HepG2 (cell line): Measurements from ENCODE around the gene ANAPC1. TPM values are rescaled to one million over a fixed set of nuclear protein-coding genes. Genes with fewer than 3 reads are reported as not detected.

Experiments
- HOXA3 ChIP-seq: sonication (generic); formaldehyde crosslinking; IDR thresholded peaks from 2 replicates; pipeline ENCODE4 v1.5.0; 2020; ENCODE audit warnings: missing genetic modification reagents
- ISL2 ChIP-seq: sonication (generic); formaldehyde crosslinking; IDR thresholded peaks from 2 replicates; pipeline ENCODE4 v1.5.0; 2020; ENCODE audit warnings: missing genetic modification reagents
- TRIM22 ChIP-seq: fragments of 450-650 bp; IDR thresholded peaks from 2 replicates; pipeline ENCODE4 v1.6.1; 2017
- U2AF2 ChIP-seq: fragments of 200-400 bp; formaldehyde crosslinking; IDR thresholded peaks from 2 replicates; pipeline ENCODE4 v1.6.1; 2017; ENCODE audit warnings: low read depth, mild to moderate bottlenecking, low read length
- UBTF ChIP-seq: sonication (generic); formaldehyde crosslinking; IDR thresholded peaks from 2 replicates; pipeline ENCODE4 v1.4.0; 2020; ENCODE audit warnings: mild to moderate bottlenecking, missing genetic modification reagents
- ZNF280B ChIP-seq: sonication (generic); formaldehyde crosslinking; IDR thresholded peaks from 2 replicates; pipeline ENCODE4 v1.5.0; 2020; ENCODE audit warnings: missing genetic modification reagents, mild to moderate bottlenecking, borderline replicate concordance
- ZNF382 ChIP-seq: sonication (generic); formaldehyde crosslinking; IDR thresholded peaks from 2 replicates; pipeline ENCODE4 v1.5.0; 2020; ENCODE audit warnings: missing genetic modification reagents, mild to moderate bottlenecking, borderline replicate concordance
- ZSCAN12 ChIP-seq: sonication (generic); formaldehyde crosslinking; IDR thresholded peaks from 2 replicates; pipeline ENCODE4 v1.9.0; 2021; ENCODE audit warnings: mild to moderate bottlenecking, missing genetic modification reagents
- ZSCAN22 ChIP-seq: sonication (generic); formaldehyde crosslinking; IDR thresholded peaks from 2 replicates; pipeline ENCODE4 v1.4.0; 2020; ENCODE audit warnings: mild to moderate bottlenecking, missing genetic modification reagents
- ZUFSP ChIP-seq: sonication (generic); formaldehyde crosslinking; IDR thresholded peaks from 2 replicates; pipeline ENCODE4 v1.9.0; 2021; ENCODE audit warnings: missing genetic modification reagents, mild to moderate bottlenecking, borderline replicate concordance
- polyA plus RNA-seq, 8 experiments: library from polyadenylated mRNA; depleted of rRNA in 3 of 8; stranded (reverse) in 7 of 8; unstranded in 1 of 8; fragments of >200 nt; fragmentation: Illumina TruSeq in 4 of 8; extraction: Trizol in 4 of 8; gene quantifications; 2 replicates each; pipeline versions ENCODE4 v1.2.1 to v1.2.3, GENCODE V29; 2011 to 2016; ENCODE audit warnings: low read depth in 4 of 8, missing spikeins in 1 of 8, mixed read lengths in 1 of 8; ENCODE audit not compliant: insufficient read depth in 1 of 8
- total RNA-seq, 5 experiments: library from RNA; depleted of rRNA; stranded (reverse); fragments of >200 nt; fragmentation: Illumina TruSeq; extraction: Trizol; gene quantifications; 2 replicates each; pipeline ENCODE4 v1.2.3, GENCODE V29; 2016; ENCODE audit warnings: low read depth in 1 of 5
- TF ChIP-seq, protein P1 (sequence below): sonication (generic); formaldehyde crosslinking; IDR thresholded peaks from 2 replicates; pipeline ENCODE4 v1.4.0; 2020; ENCODE audit warnings: missing genetic modification reagents
- TF ChIP-seq, protein P2 (sequence below), 2 experiments: fragments of 450-650 bp in 1 of 2; sonication (generic) in 1 of 2; formaldehyde crosslinking; IDR thresholded peaks; 2 replicates each; pipeline versions ENCODE4 v1.5.0 to v1.8.0; 2020 to 2022; ENCODE audit warnings: mild to moderate bottlenecking in 1 of 2, missing genetic modification reagents in 1 of 2
- TF ChIP-seq, protein P3 (sequence below): IDR thresholded peaks from 2 replicates; pipeline ENCODE4 v1.4.0; 2020; ENCODE audit warnings: mild to moderate bottlenecking, missing genetic modification reagents

The ANAPC1 gene
- total and polyA plus RNA-seq, 2 of the 13 experiments (the other 11 are each of a cell fraction or from before 2014, with no cell fraction given): 50.0 to 89.7 TPM

GRCh38 chr2:111897924-111898702 is 14.1 kb upstream of the ANAPC1 start, which contains the start of gene MERTK (continued):
- TF ChIP-seq TRIM22: no peak
- TF ChIP-seq, protein P1, sequence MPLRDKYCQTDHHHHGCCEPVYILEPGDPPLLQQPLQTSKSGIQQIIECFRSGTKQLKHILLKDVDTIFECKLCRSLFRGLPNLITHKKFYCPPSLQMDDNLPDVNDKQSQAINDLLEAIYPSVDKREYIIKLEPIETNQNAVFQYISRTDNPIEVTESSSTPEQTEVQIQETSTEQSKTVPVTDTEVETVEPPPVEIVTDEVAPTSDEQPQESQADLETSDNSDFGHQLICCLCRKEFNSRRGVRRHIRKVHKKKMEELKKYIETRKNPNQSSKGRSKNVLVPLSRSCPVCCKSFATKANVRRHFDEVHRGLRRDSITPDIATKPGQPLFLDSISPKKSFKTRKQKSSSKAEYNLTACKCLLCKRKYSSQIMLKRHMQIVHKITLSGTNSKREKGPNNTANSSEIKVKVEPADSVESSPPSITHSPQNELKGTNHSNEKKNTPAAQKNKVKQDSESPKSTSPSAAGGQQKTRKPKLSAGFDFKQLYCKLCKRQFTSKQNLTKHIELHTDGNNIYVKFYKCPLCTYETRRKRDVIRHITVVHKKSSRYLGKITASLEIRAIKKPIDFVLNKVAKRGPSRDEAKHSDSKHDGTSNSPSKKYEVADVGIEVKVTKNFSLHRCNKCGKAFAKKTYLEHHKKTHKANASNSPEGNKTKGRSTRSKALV (CRISPR knock-in tag): 0 out of 2 replicates have a peak, but pooled peaks have one; percentile 57
- no peak for TF ChIP-seq ZNF382
- TF ChIP-seq ZSCAN22 (CRISPR knock-in tag): no peak
- no peak for TF ChIP-seq ZUFSP (CRISPR knock-in tag)
- no peak for TF ChIP-seq U2AF2
- TF ChIP-seq ISL2 (CRISPR knock-in tag): peak; percentile 74; the same call in 1 of the 2 replicates
- TF ChIP-seq ZSCAN12: peak; percentile 88
- TF ChIP-seq HOXA3: peak; percentile 89
- peak; percentile 97 for TF ChIP-seq UBTF
- peak; percentile 87 for TF ChIP-seq ZNF280B
- TF ChIP-seq, protein P2, sequence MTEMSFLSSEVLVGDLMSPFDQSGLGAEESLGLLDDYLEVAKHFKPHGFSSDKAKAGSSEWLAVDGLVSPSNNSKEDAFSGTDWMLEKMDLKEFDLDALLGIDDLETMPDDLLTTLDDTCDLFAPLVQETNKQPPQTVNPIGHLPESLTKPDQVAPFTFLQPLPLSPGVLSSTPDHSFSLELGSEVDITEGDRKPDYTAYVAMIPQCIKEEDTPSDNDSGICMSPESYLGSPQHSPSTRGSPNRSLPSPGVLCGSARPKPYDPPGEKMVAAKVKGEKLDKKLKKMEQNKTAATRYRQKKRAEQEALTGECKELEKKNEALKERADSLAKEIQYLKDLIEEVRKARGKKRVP (CRISPR knock-in tag; IDR thresholded peaks at IDR 0.05): peak in 1 of 2 experiments; percentile 35; a peak in 2 of 4 replicates
- TF ChIP-seq, protein P3, sequence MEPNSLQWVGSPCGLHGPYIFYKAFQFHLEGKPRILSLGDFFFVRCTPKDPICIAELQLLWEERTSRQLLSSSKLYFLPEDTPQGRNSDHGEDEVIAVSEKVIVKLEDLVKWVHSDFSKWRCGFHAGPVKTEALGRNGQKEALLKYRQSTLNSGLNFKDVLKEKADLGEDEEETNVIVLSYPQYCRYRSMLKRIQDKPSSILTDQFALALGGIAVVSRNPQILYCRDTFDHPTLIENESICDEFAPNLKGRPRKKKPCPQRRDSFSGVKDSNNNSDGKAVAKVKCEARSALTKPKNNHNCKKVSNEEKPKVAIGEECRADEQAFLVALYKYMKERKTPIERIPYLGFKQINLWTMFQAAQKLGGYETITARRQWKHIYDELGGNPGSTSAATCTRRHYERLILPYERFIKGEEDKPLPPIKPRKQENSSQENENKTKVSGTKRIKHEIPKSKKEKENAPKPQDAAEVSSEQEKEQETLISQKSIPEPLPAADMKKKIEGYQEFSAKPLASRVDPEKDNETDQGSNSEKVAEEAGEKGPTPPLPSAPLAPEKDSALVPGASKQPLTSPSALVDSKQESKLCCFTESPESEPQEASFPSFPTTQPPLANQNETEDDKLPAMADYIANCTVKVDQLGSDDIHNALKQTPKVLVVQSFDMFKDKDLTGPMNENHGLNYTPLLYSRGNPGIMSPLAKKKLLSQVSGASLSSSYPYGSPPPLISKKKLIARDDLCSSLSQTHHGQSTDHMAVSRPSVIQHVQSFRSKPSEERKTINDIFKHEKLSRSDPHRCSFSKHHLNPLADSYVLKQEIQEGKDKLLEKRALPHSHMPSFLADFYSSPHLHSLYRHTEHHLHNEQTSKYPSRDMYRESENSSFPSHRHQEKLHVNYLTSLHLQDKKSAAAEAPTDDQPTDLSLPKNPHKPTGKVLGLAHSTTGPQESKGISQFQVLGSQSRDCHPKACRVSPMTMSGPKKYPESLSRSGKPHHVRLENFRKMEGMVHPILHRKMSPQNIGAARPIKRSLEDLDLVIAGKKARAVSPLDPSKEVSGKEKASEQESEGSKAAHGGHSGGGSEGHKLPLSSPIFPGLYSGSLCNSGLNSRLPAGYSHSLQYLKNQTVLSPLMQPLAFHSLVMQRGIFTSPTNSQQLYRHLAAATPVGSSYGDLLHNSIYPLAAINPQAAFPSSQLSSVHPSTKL (CRISPR knock-in tag): peak; percentile 78
